Measurements from ENCODE around the gene ANK2. TPM values are rescaled to one million over a fixed set of nuclear protein-coding genes. Genes with fewer than 3 reads are reported as not detected.

ANK2 gene
- total RNA-seq, 1 donor from 2014 or later: 4.5 TPM

- H3K36me3 Mint-ChIP-seq (ENCODE audit: low read depth): no peaks in the 10 kb centered on the region
- peaks cover 27% of the 10 kb centered on the region for H3K27me3 Mint-ChIP-seq
- intact Hi-C loops (cut with micrococcal nuclease): no loop called here
- H3K9me3 Mint-ChIP-seq: no peaks in the 10 kb centered on the region
- no peak overlapping the region for H3K27ac Mint-ChIP-seq
- TF ChIP-seq CTCF (IDR thresholded peaks at IDR 0.05): no peak
- ChIA-PET POLR2A (no interaction called here), CTCF (no interaction called here)
- no peak for ATAC-seq (ENCODE audit: low read depth)
- no peak overlapping the region for H3K4me3 Mint-ChIP-seq
- peaks cover 3% of the 10 kb centered on the region for H3K4me1 Mint-ChIP-seq
- no peak for DNase-seq
Measured at GRCh38 chr4:113349430-113349829, 300.0 kb downstream of the ANK2 start.

- DNase-seq (no peak), ATAC-seq (ENCODE audit: low read depth) (no peak)
- no peaks in the 10 kb centered on the region for H3K9me3 Mint-ChIP-seq
- no peak overlapping the region for H3K4me3 Mint-ChIP-seq
- no peak for TF ChIP-seq CTCF (IDR thresholded peaks at IDR 0.05)
- H3K27me3 Mint-ChIP-seq: peaks cover 37% of the 10 kb centered on the region
- peaks cover 9% of the 10 kb centered on the region for H3K4me1 Mint-ChIP-seq
- H3K27ac Mint-ChIP-seq: no peak overlapping the region
- intact Hi-C loops (cut with micrococcal nuclease): no loop called here
- ChIA-PET POLR2A (no interaction called here), CTCF (no interaction called here)
- no peaks in the 10 kb centered on the region for H3K36me3 Mint-ChIP-seq (ENCODE audit: low read depth)
Measured at GRCh38 chr4:113350576-113350975, 301.1 kb downstream of the ANK2 start.

DNA sequence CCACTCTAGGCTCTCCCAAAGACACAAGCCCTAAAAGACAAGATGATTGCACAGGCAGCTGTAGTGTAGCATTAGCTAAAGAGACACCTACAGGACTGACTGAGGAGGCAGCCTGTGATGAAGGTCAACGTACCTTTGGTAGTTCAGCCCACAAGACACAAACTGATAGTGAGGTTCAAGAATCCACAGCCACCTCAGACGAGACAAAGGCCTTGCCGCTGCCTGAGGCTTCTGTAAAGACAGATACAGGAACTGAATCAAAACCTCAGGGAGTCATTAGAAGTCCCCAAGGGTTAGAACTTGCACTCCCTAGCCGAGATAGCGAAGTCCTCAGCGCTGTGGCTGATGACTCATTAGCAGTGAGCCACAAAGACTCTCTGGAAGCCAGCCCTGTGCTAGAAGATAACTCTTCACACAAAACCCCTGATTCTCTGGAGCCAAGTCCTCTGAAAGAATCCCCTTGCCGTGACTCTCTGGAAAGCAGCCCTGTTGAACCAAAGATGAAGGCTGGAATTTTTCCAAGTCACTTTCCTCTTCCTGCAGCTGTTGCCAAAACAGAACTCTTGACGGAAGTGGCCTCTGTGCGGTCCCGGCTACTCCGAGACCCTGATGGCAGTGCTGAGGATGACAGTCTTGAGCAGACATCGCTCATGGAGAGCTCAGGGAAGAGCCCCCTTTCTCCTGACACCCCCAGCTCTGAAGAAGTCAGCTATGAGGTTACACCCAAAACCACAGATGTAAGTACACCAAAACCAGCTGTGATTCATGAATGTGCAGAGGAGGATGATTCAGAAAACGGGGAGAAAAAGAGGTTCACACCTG, 306.3 kb downstream of the ANK2 start:
- CTCF ChIA-PET: no interaction called here
- Mint-ChIP-seq H3K27ac (peak overlapping the region; percentile 2), H3K36me3 (ENCODE audit: low read depth) (no peaks in the 10 kb centered on the region), H3K27me3 (peaks cover 51% of the 10 kb centered on the region), H3K9me3 (no peaks in the 10 kb centered on the region), H3K4me1 (peaks cover 14% of the 10 kb centered on the region), H3K4me3 (peak overlapping the region; percentile 17)
- DNase-seq (peak; percentile 36), ATAC-seq (ENCODE audit: low read depth) (peak; percentile 99)
- POLR2A ChIA-PET: no interaction called here
- TF ChIP-seq CTCF (IDR thresholded peaks at IDR 0.05): no peak
- intact Hi-C loops (cut with micrococcal nuclease): no loop called here

DNA sequence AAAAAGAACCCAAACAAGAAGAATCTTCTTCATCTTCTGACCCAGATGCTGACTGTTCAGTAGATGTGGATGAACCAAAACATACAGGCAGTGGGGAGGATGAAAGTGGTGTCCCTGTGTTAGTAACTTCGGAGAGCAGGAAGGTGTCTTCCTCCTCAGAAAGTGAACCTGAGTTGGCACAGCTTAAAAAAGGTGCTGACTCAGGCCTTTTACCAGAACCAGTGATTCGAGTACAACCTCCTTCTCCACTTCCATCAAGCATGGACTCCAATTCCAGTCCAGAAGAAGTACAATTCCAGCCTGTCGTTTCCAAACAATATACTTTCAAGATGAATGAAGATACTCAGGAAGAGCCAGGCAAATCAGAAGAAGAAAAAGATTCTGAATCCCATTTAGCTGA, 307.0 kb downstream of the ANK2 start:
- H3K4me1 Mint-ChIP-seq: peaks cover 14% of the 10 kb centered on the region
- H3K4me3 Mint-ChIP-seq: no peak overlapping the region
- no peaks in the 10 kb centered on the region for H3K36me3 Mint-ChIP-seq (ENCODE audit: low read depth)
- no peak for TF ChIP-seq CTCF (IDR thresholded peaks at IDR 0.05)
- ATAC-seq (ENCODE audit: low read depth): no peak
- ChIA-PET CTCF (no interaction called here), POLR2A (no interaction called here)
- no peak overlapping the region for H3K27ac Mint-ChIP-seq
- H3K9me3 Mint-ChIP-seq: no peaks in the 10 kb centered on the region
- H3K27me3 Mint-ChIP-seq: peaks cover 50% of the 10 kb centered on the region
- intact Hi-C loops (cut with micrococcal nuclease): no loop called here
- DNase-seq: no peak

GRCh38 chr4:113358784-113359183, 309.3 kb downstream of the ANK2 start:
- peaks cover 38% of the 10 kb centered on the region for H3K27me3 Mint-ChIP-seq
- intact Hi-C loops (cut with micrococcal nuclease): no loop called here

More at GRCh38 chr4:113358784-113359183, 309.3 kb downstream of the ANK2 start:
- H3K4me3 Mint-ChIP-seq: no peak overlapping the region
- DNase-seq: no peak
- POLR2A ChIA-PET: no interaction called here
- CTCF ChIA-PET: no interaction called here
- H3K36me3 Mint-ChIP-seq (ENCODE audit: low read depth): no peaks in the 10 kb centered on the region
- TF ChIP-seq CTCF (IDR thresholded peaks at IDR 0.05): no peak
- ATAC-seq (ENCODE audit: low read depth): no peak
- H3K9me3 Mint-ChIP-seq: no peaks in the 10 kb centered on the region
- no peak overlapping the region for H3K27ac Mint-ChIP-seq
- H3K4me1 Mint-ChIP-seq: peaks cover 14% of the 10 kb centered on the region
